Activated T-helper 1 cell treated with anti-CD3 and anti-CD28 coated beads, Interleukin-12 subunit alpha, Interleukin-12 subunit beta, Interleukin-2, Interleukin-4 antibody, amounts not matched to agents 30 ng/mL and 10 ng/mL and 1 ng/mL, durations not matched to agents 14 hours and 24 hours and 36 hours (primary cell): ENCODE measurements around the gene IL18R1. TPM values are rescaled to one million over a fixed set of nuclear protein-coding genes. Genes with fewer than 3 reads are reported as not detected.

Experiments used
- DNase-seq: peaks from one replicate; pipeline ENCODE4 v3.0.0; 2021; ENCODE audit warnings: low spot score
- H3K27ac Mint-ChIP-seq: one replicate; pipeline ENCODE4 v1.8.0; 2021; ENCODE audit warnings: mild to moderate bottlenecking, mixed read lengths
- H3K27me3 Mint-ChIP-seq: one replicate; pipeline ENCODE4 v1.8.0; 2022; ENCODE audit warnings: mild to moderate bottlenecking, moderate library complexity, mixed read lengths; ENCODE audit not compliant: insufficient read depth
- H3K36me3 Mint-ChIP-seq: one replicate; pipeline ENCODE4 v1.8.0; 2021; ENCODE audit warnings: low read depth, mixed read lengths
- H3K4me1 Mint-ChIP-seq: one replicate; pipeline ENCODE4 v1.8.0; 2021; ENCODE audit warnings: low read depth, mixed read lengths
- H3K4me3 Mint-ChIP-seq: one replicate; pipeline ENCODE4 v1.8.0; 2021; ENCODE audit warnings: mild to moderate bottlenecking, moderate library complexity, mixed read lengths
- H3K9me3 Mint-ChIP-seq: one replicate; pipeline ENCODE4 v1.8.0; 2021; ENCODE audit warnings: mixed read lengths
- intact Hi-C: fragments of 100-400 bp; cut with micrococcal nuclease; formaldehyde crosslinking; loops from one replicate; pipeline ENCODE4 v1.15.1; 2024
- total RNA-seq: library from RNA; stranded (reverse); gene quantifications from 2 replicates; pipeline ENCODE4 v1.2.3, GENCODE V29; 2022

The IL18R1 gene
- total RNA-seq, 1 donor from 2014 or later: 57.8 TPM

GRCh38 chr2:102383722-102384121, 28.1 kb downstream of the IL18R1 start:
- intact Hi-C loops: no loop called here
- peaks cover 87% of the 10 kb centered on the region for H3K36me3 Mint-ChIP-seq

GRCh38 chr2:102385522-102385921, 29.9 kb downstream of the IL18R1 start:
- intact Hi-C loops: no loop called here
- Mint-ChIP-seq H3K36me3 (peaks cover 87% of the 10 kb centered on the region), H3K4me3 (no peak overlapping the region), H3K27ac (no peak overlapping the region), H3K27me3 (no peaks in the 10 kb centered on the region), H3K9me3 (peaks cover 36% of the 10 kb centered on the region), H3K4me1 (peaks cover 33% of the 10 kb centered on the region)
- DNase-seq: no peak

More at GRCh38 chr2:102383722-102384121, 28.1 kb downstream of the IL18R1 start:
- Mint-ChIP-seq H3K4me3 (no peak overlapping the region), H3K27me3 (no peaks in the 10 kb centered on the region), H3K4me1 (peaks cover 38% of the 10 kb centered on the region), H3K27ac (no peak overlapping the region), H3K9me3 (peaks cover 40% of the 10 kb centered on the region)
- no peak for DNase-seq

GRCh38 chr2:102386004-102386403, 30.4 kb downstream of the IL18R1 start:
- DNase-seq: no peak
- no peak overlapping the region for H3K27ac Mint-ChIP-seq
- no peak overlapping the region for H3K4me3 Mint-ChIP-seq
- no peaks in the 10 kb centered on the region for H3K27me3 Mint-ChIP-seq
- intact Hi-C loops: no loop called here
- peaks cover 34% of the 10 kb centered on the region for H3K4me1 Mint-ChIP-seq
- H3K9me3 Mint-ChIP-seq: peaks cover 36% of the 10 kb centered on the region
- H3K36me3 Mint-ChIP-seq: peaks cover 84% of the 10 kb centered on the region

GRCh38 chr2:102386867-102387541, 31.4 kb downstream of the IL18R1 start:
- peaks cover 30% of the 10 kb centered on the region for H3K9me3 Mint-ChIP-seq
- H3K36me3 Mint-ChIP-seq: peaks cover 78% of the 10 kb centered on the region
- H3K27me3 Mint-ChIP-seq: no peaks in the 10 kb centered on the region
- DNase-seq: no peak
- H3K4me1 Mint-ChIP-seq: peaks cover 44% of the 10 kb centered on the region
- intact Hi-C loops: no loop called here
- no peak overlapping the region for H3K4me3 Mint-ChIP-seq
- peak overlapping the region; percentile 79 for H3K27ac Mint-ChIP-seq

GRCh38 chr2:102387763-102388546, 32.4 kb downstream of the IL18R1 start:
- H3K36me3 Mint-ChIP-seq: peaks cover 74% of the 10 kb centered on the region
- H3K27me3 Mint-ChIP-seq: no peaks in the 10 kb centered on the region
- no peak for DNase-seq
- intact Hi-C loops: no loop called here
- no peak overlapping the region for H3K4me3 Mint-ChIP-seq
- peak overlapping the region; percentile 76 for H3K27ac Mint-ChIP-seq
- peaks cover 49% of the 10 kb centered on the region for H3K4me1 Mint-ChIP-seq
- peaks cover 23% of the 10 kb centered on the region for H3K9me3 Mint-ChIP-seq

- no peak for DNase-seq
- intact Hi-C loops: loop anchor here (2.0 kb wide), 1 partner anchor 45 kb away; no protein-coding TSS in a partner anchor
These were observed 36.0 kb downstream of the IL18R1 start for GRCh38 chr2:102391565-102391964.

GRCh38 chr2:102392096-102392495, 36.5 kb downstream of the IL18R1 start:
- intact Hi-C loops: no loop called here
- no peaks in the 10 kb centered on the region for H3K27me3 Mint-ChIP-seq
- peaks cover 44% of the 10 kb centered on the region for H3K4me1 Mint-ChIP-seq
- H3K27ac Mint-ChIP-seq: no peak overlapping the region
- DNase-seq: no peak
- no peak overlapping the region for H3K4me3 Mint-ChIP-seq
- H3K36me3 Mint-ChIP-seq: peaks cover 57% of the 10 kb centered on the region
- H3K9me3 Mint-ChIP-seq: no peaks in the 10 kb centered on the region

More at GRCh38 chr2:102391565-102391964, 36.0 kb downstream of the IL18R1 start:
- H3K4me3 Mint-ChIP-seq: no peak overlapping the region
- peak overlapping the region; percentile 57 for H3K27ac Mint-ChIP-seq
- H3K9me3 Mint-ChIP-seq: no peaks in the 10 kb centered on the region
- peaks cover 49% of the 10 kb centered on the region for H3K4me1 Mint-ChIP-seq
- no peaks in the 10 kb centered on the region for H3K27me3 Mint-ChIP-seq
- peaks cover 59% of the 10 kb centered on the region for H3K36me3 Mint-ChIP-seq

GRCh38 chr2:102392942-102393341, 37.3 kb downstream of the IL18R1 start:
- Mint-ChIP-seq H3K4me3 (no peak overlapping the region), H3K36me3 (peaks cover 51% of the 10 kb centered on the region), H3K9me3 (no peaks in the 10 kb centered on the region), H3K4me1 (peaks cover 36% of the 10 kb centered on the region), H3K27ac (no peak overlapping the region), H3K27me3 (no peaks in the 10 kb centered on the region)
- no peak for DNase-seq
- intact Hi-C loops: no loop called here

- DNase-seq: no peak
- Mint-ChIP-seq H3K27ac (no peak overlapping the region), H3K36me3 (peaks cover 42% of the 10 kb centered on the region), H3K4me1 (peaks cover 43% of the 10 kb centered on the region), H3K27me3 (no peaks in the 10 kb centered on the region), H3K9me3 (no peaks in the 10 kb centered on the region), H3K4me3 (no peak overlapping the region)
- intact Hi-C loops: no loop called here
These were observed 40.4 kb downstream of the IL18R1 start for GRCh38 chr2:102396012-102396411.

- Mint-ChIP-seq H3K4me3 (no peak overlapping the region), H3K27me3 (no peaks in the 10 kb centered on the region), H3K9me3 (no peaks in the 10 kb centered on the region), H3K4me1 (peaks cover 43% of the 10 kb centered on the region), H3K36me3 (peaks cover 39% of the 10 kb centered on the region), H3K27ac (no peak overlapping the region)
- DNase-seq: no peak
- intact Hi-C loops: no loop called here
These were observed 41.6 kb downstream of the IL18R1 start for GRCh38 chr2:102397209-102397608.

- peaks cover 31% of the 10 kb centered on the region for H3K4me1 Mint-ChIP-seq
These were observed 44.0 kb downstream of the IL18R1 start for GRCh38 chr2:102399499-102400141.

GRCh38 chr2:102401456-102401855, 45.9 kb downstream of the IL18R1 start:
- Mint-ChIP-seq H3K4me1 (peaks cover 31% of the 10 kb centered on the region), H3K4me3 (no peak overlapping the region), H3K36me3 (peaks cover 25% of the 10 kb centered on the region), H3K9me3 (no peaks in the 10 kb centered on the region), H3K27ac (no peak overlapping the region), H3K27me3 (no peaks in the 10 kb centered on the region)
- intact Hi-C loops: loop anchor here (2.0 kb wide), 1 partner anchor 17 kb away; no protein-coding TSS in a partner anchor
- DNase-seq: no peak

More at GRCh38 chr2:102399499-102400141, 44.0 kb downstream of the IL18R1 start:
- DNase-seq: no peak
- Mint-ChIP-seq H3K36me3 (peaks cover 27% of the 10 kb centered on the region), H3K9me3 (no peaks in the 10 kb centered on the region), H3K4me3 (no peak overlapping the region), H3K27me3 (no peaks in the 10 kb centered on the region), H3K27ac (no peak overlapping the region)
- intact Hi-C loops: loop anchor here (2.0 kb wide), 1 partner anchor 19 kb away; no protein-coding TSS in a partner anchor
